Measurements from ENCODE around the gene SLC25A13.

Gene SLC25A13

DNA sequence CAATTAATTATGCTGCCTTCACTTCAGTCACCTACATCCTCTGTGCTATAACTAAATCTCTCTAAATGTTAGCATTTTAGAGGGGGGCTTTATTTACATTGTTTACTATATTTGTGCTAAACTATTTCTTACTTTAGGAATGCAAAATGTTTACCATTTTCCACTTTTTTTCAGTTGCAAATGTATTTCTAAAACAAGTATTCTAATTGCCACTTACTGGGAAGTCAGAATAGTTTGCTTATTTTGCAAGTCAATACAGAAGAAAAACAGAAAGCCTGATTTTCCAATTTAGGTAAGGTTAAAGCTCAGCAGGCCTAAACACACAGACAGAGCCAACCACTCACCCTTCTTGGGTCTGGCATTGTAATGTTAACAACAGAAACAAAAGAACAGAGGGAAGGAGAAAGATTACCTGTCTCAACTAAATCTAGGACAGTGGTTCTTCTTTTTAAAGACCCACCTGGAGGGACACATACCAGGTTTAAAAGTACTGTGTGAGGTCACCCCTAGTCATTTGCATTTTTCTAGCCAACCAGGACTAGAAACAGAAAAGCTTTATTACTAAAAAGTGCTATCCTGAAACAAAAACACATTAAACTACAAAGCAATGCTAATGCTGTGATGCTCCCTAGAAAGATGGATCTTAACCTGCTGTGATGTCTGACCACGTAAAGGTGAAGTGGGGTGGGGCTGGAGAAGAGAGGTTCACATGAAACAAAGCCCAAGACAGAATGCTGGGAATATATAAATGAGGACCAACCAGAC lies 178.2 kb downstream of the SLC25A13 start:
- DNase-seq: no peak

GRCh38 chr7:96136600-96137239 lies 185.2 kb downstream of the SLC25A13 start:
- no peak for DNase-seq

DNA sequence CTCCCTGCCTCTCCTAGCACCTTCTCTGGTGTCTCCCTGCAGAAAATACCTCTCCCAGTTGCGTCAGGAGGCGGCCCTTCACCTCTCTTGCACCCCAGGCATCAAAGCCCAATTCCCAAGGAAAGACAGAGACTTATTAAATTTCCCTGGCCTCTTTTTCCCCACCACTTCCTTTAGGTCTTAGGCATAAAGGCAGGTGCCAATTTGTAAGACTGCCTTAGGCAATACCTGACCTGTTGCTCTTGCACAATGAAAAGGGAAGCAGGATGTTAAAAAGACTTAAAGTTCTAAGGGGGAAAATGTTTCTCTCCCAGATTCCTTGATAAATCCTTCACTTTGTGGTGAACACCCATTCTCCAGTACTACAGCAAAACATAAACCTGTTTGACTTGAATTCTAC lies 186.7 kb downstream of the SLC25A13 start:
- no peak for DNase-seq

DNA sequence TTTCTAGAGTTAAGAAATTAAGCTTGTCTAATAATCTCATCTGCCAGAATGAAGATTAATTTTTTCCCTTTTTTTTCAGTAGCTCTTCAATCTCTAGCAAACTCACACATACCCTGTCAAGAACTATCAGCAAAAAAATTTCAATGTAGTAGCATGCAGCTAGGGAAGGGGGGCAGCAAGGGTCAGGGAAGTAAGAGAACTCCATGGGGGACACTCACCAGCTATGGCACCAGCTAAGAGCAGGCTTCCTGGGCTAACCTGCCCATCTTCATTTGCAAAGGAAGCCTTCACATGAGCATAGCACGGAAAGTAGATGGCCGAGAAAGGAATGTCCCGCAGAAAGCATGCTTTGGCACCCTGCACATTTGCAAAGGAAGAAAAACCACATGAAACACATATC lies 190.4 kb downstream of the SLC25A13 start:
- no peak for DNase-seq

- DNase-seq: no peak
Observed at GRCh38 chr7:96127746-96128145, 194.2 kb downstream of the SLC25A13 start.

GRCh38 chr7:96126382-96126781 lies 195.5 kb downstream of the SLC25A13 start:
- DNase-seq: no peak

DNA sequence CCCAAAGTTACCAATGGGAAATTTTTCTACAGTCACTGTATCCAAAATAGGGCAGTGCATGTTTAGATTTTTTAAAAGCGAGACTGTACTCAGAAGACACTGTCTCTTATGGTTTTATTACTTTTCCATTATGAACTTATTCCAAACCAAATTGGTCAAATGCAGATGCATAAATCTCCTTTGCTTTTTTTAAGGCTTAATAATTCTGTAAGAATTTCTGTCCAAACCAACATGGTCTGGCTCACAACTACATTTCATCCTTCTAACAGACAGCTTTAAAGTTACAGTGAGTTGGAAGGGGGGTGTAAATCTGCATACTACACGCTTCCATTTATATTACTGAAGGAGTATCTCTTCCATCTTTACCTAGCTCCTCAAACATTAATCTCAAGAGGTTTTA lies 199.2 kb downstream of the SLC25A13 start:
- no peak for DNase-seq

- DNase-seq: no peak
Observed at GRCh38 chr7:96121752-96122151, 200.1 kb downstream of the SLC25A13 start.

GRCh38 chr7:96120445-96121225 lies 201.3 kb downstream of the SLC25A13 start:
- DNase-seq: no peak

DNA sequence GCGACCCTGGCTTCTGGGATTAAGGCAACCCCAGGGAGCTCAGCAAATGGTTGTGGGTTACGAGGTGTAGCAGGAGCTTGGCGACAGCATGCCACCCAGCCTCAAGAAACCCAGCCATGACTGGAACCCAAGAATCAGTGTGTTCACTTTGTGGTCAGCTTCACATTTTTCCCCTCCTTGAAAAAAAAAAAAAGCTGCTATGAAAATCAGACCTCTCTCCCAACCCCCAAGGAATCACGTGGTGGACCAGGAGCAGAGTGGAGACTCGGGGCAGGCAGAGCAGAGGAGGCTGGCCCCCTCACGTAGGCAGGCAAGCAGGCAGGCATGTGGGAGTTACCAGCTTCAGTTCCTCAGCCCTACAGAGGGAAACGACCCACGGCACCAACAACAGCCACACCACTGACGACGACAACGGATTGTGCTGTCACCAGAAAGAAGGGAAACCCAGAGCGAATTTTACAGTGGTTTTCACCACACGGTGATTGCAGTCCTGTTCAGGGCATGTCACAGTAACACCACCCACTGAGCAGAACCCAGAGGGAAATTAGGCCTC lies 203.4 kb downstream of the SLC25A13 start:
- DNase-seq: no peak

- no peak for DNase-seq
Observed at GRCh38 chr7:96116173-96116572, 205.7 kb downstream of the SLC25A13 start.

- DNase-seq: no peak
Observed at GRCh38 chr7:96114190-96114589, 207.7 kb downstream of the SLC25A13 start.

DNA sequence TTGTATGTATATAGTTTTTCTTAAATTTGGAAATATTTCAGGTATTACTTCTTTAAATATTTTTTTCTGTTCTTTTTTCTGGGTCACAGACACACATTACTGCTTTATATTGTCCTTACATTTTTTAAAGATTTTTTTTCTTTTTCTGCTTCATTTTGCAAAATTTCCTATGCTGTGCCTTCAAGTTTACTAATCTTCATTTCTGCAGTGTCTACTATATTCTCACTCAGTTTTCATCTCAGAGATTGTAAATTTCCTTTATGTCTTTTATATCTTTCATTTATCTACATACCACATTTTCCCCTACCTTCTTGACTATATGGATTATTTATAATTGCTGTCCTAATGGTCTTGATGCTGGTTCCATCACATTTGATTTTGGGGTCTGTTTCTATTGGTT lies 210.5 kb downstream of the SLC25A13 start:
- DNase-seq: no peak

DNA sequence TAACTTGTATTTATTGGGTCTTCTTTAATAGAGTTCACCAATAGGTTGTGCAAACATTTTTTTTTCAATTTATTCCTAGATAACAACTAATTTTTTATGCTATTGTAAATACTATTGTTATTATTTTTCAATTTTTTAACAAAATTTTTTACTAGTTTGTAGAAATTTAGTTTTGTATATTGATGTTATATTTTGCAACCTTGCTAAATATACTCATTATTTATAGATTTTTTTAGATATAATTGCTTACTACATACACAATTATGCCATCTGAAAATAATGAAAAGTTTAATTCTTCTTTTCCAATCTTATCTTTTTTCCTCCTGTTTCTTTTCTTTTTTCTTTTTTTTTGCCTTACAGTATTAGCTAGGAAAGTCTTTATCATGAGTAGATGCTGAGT lies 216.9 kb downstream of the SLC25A13 start:
- no peak for DNase-seq

DNA sequence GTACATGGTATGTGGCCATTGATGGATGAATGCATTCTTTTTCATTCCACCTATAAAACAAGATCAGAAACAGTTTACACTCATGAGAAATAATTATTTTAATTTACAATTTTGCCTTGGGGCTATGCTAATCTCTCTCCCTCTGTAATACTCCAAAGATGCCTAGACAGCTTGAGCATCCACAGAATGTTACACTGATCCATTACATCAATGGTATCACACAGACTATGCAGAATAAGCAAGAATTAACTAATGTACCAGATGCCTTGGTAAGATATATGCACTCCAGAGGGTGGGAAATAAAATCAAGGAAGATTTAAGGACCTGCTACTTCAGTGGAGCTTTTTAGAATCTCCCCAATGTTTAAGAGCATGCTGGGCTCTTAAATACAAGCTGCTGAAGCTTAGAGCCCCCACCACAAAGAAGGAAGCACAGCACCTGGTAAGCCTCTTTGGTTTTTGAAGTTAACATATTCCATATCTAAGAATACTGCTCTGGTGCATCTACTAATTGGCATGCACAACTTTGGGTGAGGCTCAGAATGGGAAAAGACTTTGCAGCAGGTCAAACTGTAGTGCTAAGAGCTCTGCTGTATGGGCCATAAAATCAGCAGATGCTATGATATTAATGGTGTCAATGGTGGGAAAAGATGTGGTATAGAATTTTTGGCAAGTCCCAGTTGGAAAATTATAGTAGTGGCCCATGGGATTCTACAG lies 219.6 kb downstream of the SLC25A13 start:
- DNase-seq: no peak

- no peak for DNase-seq
Observed at GRCh38 chr7:96100737-96101136, 221.2 kb downstream of the SLC25A13 start.

DNA sequence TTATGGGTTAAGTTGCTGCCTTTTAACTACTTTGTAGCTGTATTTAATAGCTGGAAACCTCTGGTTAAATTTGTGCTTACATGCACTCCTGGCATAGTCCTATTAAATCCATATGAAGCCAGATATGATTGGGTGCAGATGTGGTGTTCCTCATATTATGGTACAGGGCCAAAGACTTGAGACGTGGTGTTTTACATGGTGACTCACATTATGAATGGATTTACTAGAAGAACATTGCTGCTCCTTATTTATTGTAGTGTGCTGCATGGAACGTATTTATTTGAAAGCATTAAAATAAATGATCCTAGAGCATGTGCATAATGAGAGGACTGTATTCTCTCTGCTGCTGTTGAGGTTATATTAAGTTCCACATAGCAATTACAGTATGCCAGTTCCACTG lies 224.1 kb downstream of the SLC25A13 start:
- DNase-seq: no peak

GRCh38 chr7:96093435-96093834 lies 228.5 kb downstream of the SLC25A13 start:
- DNase-seq: no peak

GRCh38 chr7:96090756-96091155 lies 231.1 kb downstream of the SLC25A13 start:
- no peak for DNase-seq

- DNase-seq: no peak
Observed at GRCh38 chr7:96089511-96089910, 232.4 kb downstream of the SLC25A13 start.

DNA sequence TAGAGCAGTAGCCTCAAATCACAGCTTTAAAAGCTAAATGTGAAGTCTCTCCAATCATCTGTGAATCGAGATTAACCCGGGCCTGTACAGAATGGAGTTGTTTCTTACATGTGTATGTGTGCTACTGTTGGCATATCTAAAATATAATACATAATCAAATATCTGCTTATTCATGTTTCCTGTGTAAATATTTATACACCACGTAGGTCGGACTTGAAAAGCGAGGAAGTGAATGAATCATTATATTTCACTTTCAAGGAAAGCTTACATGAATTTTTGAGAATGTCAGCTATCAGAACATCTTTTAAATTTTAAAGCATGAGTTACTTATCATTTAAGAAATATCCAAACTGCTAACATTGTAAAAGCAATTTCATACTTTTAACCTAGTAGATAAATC lies 233.3 kb downstream of the SLC25A13 start:
- no peak for DNase-seq

DNA sequence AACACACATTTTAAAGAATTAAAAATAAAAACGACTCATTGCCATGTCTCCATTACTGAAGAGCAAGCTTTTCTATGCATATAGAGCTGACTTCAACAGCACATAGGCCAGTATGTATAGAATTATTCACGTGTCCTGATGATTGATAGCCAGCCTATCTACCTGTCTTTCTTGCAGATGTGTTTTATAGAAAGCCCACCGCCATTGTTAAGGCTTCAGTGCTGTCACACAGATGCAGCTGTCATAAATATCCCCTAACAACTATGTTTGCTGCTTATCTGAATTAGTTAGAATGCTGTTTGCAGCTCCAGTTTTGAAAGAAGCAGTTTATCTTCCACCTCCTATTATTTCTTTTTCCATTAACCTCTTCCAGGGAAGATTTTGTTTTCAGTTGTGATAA lies 235.9 kb downstream of the SLC25A13 start:
- no peak for DNase-seq

All from RPMI8226 (cell line).